K562 (cell line): ENCODE results near the gene SPATA20. TPM values are rescaled to one million over a fixed set of nuclear protein-coding genes. Genes with fewer than 3 reads are reported as not detected.

ENCODE experiments used
- ATAC-seq: fragments of 200-7000 bp; cut with Tn5 transposase; 3 replicates; pipeline ENCODE4 v1.9.1; 2020; ENCODE audit warnings: moderate library complexity
- BruUV-seq: library from RNA; stranded (reverse); fragments of 400-500 nt; replicated peaks from 2 replicates; lab custom pipeline; 2021; lab: Mats Ljungman, UMichigan
- CTCF ChIA-PET: fragments of 300-600 bp; formaldehyde crosslinking; extraction: SDS; loops from one replicate; lab custom pipeline; 2021; ENCODE audit warnings: low intra/inter-chr PET ratio; lab: Yijun Ruan, JAX
- POLR2A ChIA-PET: fragments of 300-600, 350-650 bp; sonication (Branson Sonifier 250); formaldehyde crosslinking; extraction: SDS; loops from one replicate; lab custom pipeline; 2021; ENCODE audit warnings: antibody characterized with exemption, inconsistent platforms; lab: Yijun Ruan, JAX
- DNase-seq, 4 experiments: peaks; one replicate each; pipeline versions ENCODE4 v3.0.0 to v3.0.0-alpha.2; 2011 to 2018; ENCODE audit warnings: low spot score in 3 of 4, mixed read lengths in 3 of 4; ENCODE audit errors: extremely low read depth in 1 of 4
- FAIRE-seq: peaks from 2 replicates; lab custom pipeline; 2011; peaks lifted over from hg19 to GRCh38; lab: Jason Lieb, UNC
- H2AFZ ChIP-seq: 2 replicates; pipeline ENCODE4 v1.6.0; 2011; ENCODE audit warnings: low read depth, low read length, control low read depth, inconsistent platforms
- H3K27ac ChIP-seq: fragments of 200-600 bp; 3 replicates; pipeline ENCODE4 v1.8.0; 2011; ENCODE audit warnings: low read depth, mild to moderate bottlenecking, control low read depth, inconsistent platforms, low read length, moderate library complexity, mixed read lengths; ENCODE audit errors: extremely low read depth
- H3K27me3 ChIP-seq, 2 experiments: fragments of 300-600 bp in 1 of 2; 2 replicates in 1 of 2; 3 replicates in 1 of 2; pipeline versions ENCODE4 v1.6.0 to v1.8.0; 2011; ENCODE audit warnings: inconsistent platforms in 2 of 2, low read length in 2 of 2, mild to moderate bottlenecking in 1 of 2, mixed read lengths in 1 of 2, moderate library complexity in 1 of 2; ENCODE audit not compliant: control insufficient read depth in 2 of 2, insufficient read depth in 2 of 2
- H3K36me3 ChIP-seq: fragments of 300-600 bp; 3 replicates; pipeline ENCODE4 v1.8.0; 2011; ENCODE audit warnings: mild to moderate bottlenecking, low read length, inconsistent platforms; ENCODE audit not compliant: control insufficient read depth, insufficient read depth
- H3K4me1 ChIP-seq, 2 experiments: fragments of 200-600 bp in 1 of 2; replicated peaks in 1 of 2; 2 replicates in 1 of 2; 3 replicates in 1 of 2; pipeline versions ENCODE4 v1.5.1 to v1.8.0; 2011; ENCODE audit warnings: inconsistent platforms in 2 of 2, low read length in 2 of 2, mild to moderate bottlenecking in 1 of 2, mixed read lengths in 1 of 2, moderate library complexity in 1 of 2; ENCODE audit not compliant: control insufficient read depth in 2 of 2, insufficient read depth in 2 of 2
- H3K4me2 ChIP-seq: 2 replicates; pipeline ENCODE4 v1.6.1; 2011; ENCODE audit warnings: low read length, control low read depth, inconsistent platforms, mixed read lengths; ENCODE audit not compliant: insufficient read depth
- H3K4me3 ChIP-seq: fragments of 200-600 bp; sonication (generic), shearing (Covaris generic); 2 replicates; pipeline ENCODE4 v1.5.1; 2016; ENCODE audit warnings: control low read depth, inconsistent platforms
- H3K79me2 ChIP-seq: fragments of 200-600 bp; 3 replicates; pipeline ENCODE4 v1.8.0; 2011; ENCODE audit warnings: low read length, inconsistent platforms; ENCODE audit not compliant: control insufficient read depth, insufficient read depth
- H3K9ac ChIP-seq, 2 experiments: 2 replicates each; pipeline versions ENCODE4 v1.6.0 to v1.6.1; 2011; ENCODE audit warnings: low read depth in 2 of 2, low read length in 2 of 2, control low read depth in 1 of 2, inconsistent platforms in 1 of 2, mild to moderate bottlenecking in 1 of 2, mixed read lengths in 1 of 2; ENCODE audit not compliant: insufficient read depth in 1 of 2
- H3K9me1 ChIP-seq: one replicate; pipeline ENCODE4 v1.6.0; 2011; ENCODE audit warnings: inconsistent platforms, mild to moderate bottlenecking, low read length, moderate library complexity; ENCODE audit not compliant: control insufficient read depth, insufficient read depth
- H3K9me3 ChIP-seq: replicated peaks from 2 replicates; pipeline ENCODE4 v1.5.1; 2011; ENCODE audit warnings: low read depth, low read length, inconsistent platforms; ENCODE audit not compliant: control insufficient read depth, insufficient read depth
- H4K20me1 ChIP-seq: replicated peaks from 2 replicates; pipeline ENCODE4 v1.6.1; 2011; ENCODE audit warnings: low read length, inconsistent platforms, mixed read lengths; ENCODE audit not compliant: control insufficient read depth, insufficient read depth
- BMI1 ChIP-seq: fragments of 150-350 bp; IDR thresholded peaks from 2 replicates; pipeline ENCODE4 v1.6.1; 2014; ENCODE audit warnings: low read length
- CREM ChIP-seq: IDR thresholded peaks from 2 replicates; pipeline ENCODE4 v1.6.1; 2014; ENCODE audit warnings: antibody characterized with exemption, low read depth
- CSDE1 ChIP-seq, 2 experiments: fragments of 450-650 bp; IDR thresholded peaks; 2 replicates each; pipeline ENCODE4 v1.6.1; 2016; ENCODE audit warnings: mild to moderate bottlenecking in 1 of 2
- JUND ChIP-seq, 2 experiments: IDR thresholded peaks; 2 replicates in 1 of 2; 3 replicates in 1 of 2; pipeline ENCODE4 v1.6.1; 2011; ENCODE audit warnings: borderline replicate concordance in 2 of 2, low read depth in 2 of 2, low read length in 2 of 2, improper control_type of control experiment in 1 of 2, missing biosample characterization in 1 of 2, missing genetic modification characterization in 1 of 2, missing genetic modification reagents in 1 of 2
- MEF2D ChIP-seq: conservative IDR thresholded peaks from 2 replicates; pipeline ENCODE4 v1.6.1; 2016; ENCODE audit warnings: low read depth, missing genetic modification characterization, missing compliant biosample characterization
- MXI1 ChIP-seq: IDR thresholded peaks from 2 replicates; pipeline ENCODE4 v1.6.1; 2011; ENCODE audit warnings: low read depth, mild to moderate bottlenecking, improper control_type of control experiment, low read length
- PRDM10 ChIP-seq: fragments of 450-650 bp; IDR thresholded peaks from 2 replicates; pipeline ENCODE4 v1.6.1; 2018; ENCODE audit not compliant: partially characterized antibody
- PRPF4 ChIP-seq: fragments of 200-400 bp; formaldehyde crosslinking; IDR thresholded peaks from one replicate; pipeline ENCODE4 v1.6.1; 2017; ENCODE audit warnings: low read length, low read depth, mild to moderate bottlenecking; ENCODE audit not compliant: insufficient read depth, poor library complexity, severe bottlenecking
- USF2 ChIP-seq: sonication (generic); formaldehyde crosslinking; IDR thresholded peaks from 2 replicates; pipeline ENCODE4 v1.5.0; 2020; ENCODE audit warnings: missing genetic modification reagents
- ZBTB33 ChIP-seq: sonication (generic); formaldehyde crosslinking; IDR thresholded peaks from 2 replicates; pipeline ENCODE4 v1.8.1; 2023; ENCODE audit warnings: mild to moderate bottlenecking, missing genetic modification reagents
- ZC3H4 ChIP-seq: sonication (generic); formaldehyde crosslinking; IDR thresholded peaks from 2 replicates; pipeline ENCODE4 v1.9.0; 2021; ENCODE audit warnings: missing genetic modification reagents, borderline replicate concordance
- WGBS: fragments of 100-300 bp; shearing (Covaris generic); methylation state at CpG from one replicate; pipeline ENCODE4 v1.1.6; 2016; ENCODE audit warnings: low coverage, mixed read lengths; ENCODE audit not compliant: insufficient coverage; ENCODE audit errors: missing lambda C conversion rate; 5-methylcytosine and 5-hydroxymethylcytosine counted together
- in situ Hi-C: fragments of 300-500 bp; cut with MboI; formaldehyde crosslinking; loops from 4 replicates; pipeline ENCODE4 v1.15.0; 2018; ENCODE audit warnings: inconsistent platforms, mixed read lengths
- intact Hi-C: fragments of 100-400 bp; cut with micrococcal nuclease; formaldehyde crosslinking; loops from 2 replicates; pipeline ENCODE4 v1.14.2; 2022
- polyA plus RNA-seq, 8 experiments: library from polyadenylated mRNA; depleted of rRNA in 4 of 8; stranded (reverse) in 5 of 8; unstranded in 3 of 8; fragments of >200 nt; fragmentation: Nextera tagmentation in 2 of 8; fragmentation: Illumina TruSeq in 1 of 8; extraction: Ambion mirVana in 2 of 8; extraction: Trizol in 1 of 8; gene quantifications; 2 replicates each; pipeline versions ENCODE4 v1.2.1 to v1.2.3, GENCODE V29; 2011 to 2014; ENCODE audit warnings: inconsistent platforms in 1 of 8, missing spikeins in 1 of 8
- total RNA-seq, 7 experiments: library from RNA; depleted of rRNA in 6 of 7; stranded (reverse); fragments of >200 nt in 6 of 7; fragmentation: Illumina TruSeq in 2 of 7; extraction: Trizol in 2 of 7; gene quantifications; 2 replicates each; pipeline versions ENCODE4 v1.2.1 to v1.2.3, GENCODE V29; 2011 to 2021; ENCODE audit warnings: low replicate concordance in 1 of 7

The SPATA20 gene
- total and polyA plus RNA-seq, 9 of the 15 experiments (the other 6 are each of a cell fraction or from before 2014, with no cell fraction given), result 0.08 to 4.0 (median 1.5) TPM

GRCh38 chr17:50565402-50566350 lies 18.7 kb downstream of the SPATA20 start:
- no peak for ATAC-seq
- in situ Hi-C loops (no loop called here), intact Hi-C loops (no loop called here)
- WGBS, result 6% methylated on average over 6 of the region's 10 CpGs
- Histone ChIP-seq H3K9ac (no peak overlapping the region), H3K36me3 (no peaks in the 10 kb centered on the region), H2AFZ (no peak overlapping the region), H3K27me3 (peaks cover 15 to 65% of the 10 kb centered on the region in 2 experiments), H4K20me1 (peaks cover 19% of the 10 kb centered on the region; the same call in 1 of the 2 replicates), H3K4me3 (no peak overlapping the region), H3K79me2 (no peaks in the 10 kb centered on the region), H3K9me1 (no peaks in the 10 kb centered on the region), H3K9me3 (no peaks in the 10 kb centered on the region), H3K4me1 (peaks cover 0 to 15% of the 10 kb centered on the region in 2 experiments; a peak in 3 of 5 replicates), H3K4me2 (no peak overlapping the region), H3K27ac (no peak overlapping the region)
- peak in 2 of 4 experiments; percentile 29 to 40 for DNase-seq
- ChIA-PET CTCF (no interaction called here), POLR2A (interaction anchor here (0.6 kb wide), 1 partner anchor 11 kb away, joined by 3 read pairs; no protein-coding TSS in a partner anchor)
- no TSS peak for BruUV-seq
- FAIRE-seq, result no peak
- TF ChIP-seq USF2 (CRISPR knock-in tag), result peak; percentile 37; the same call in 1 of the 2 replicates
- TF ChIP-seq ZC3H4, result no peak
- TF ChIP-seq MEF2D (tag), result no peak
- no peak for TF ChIP-seq CREM
- peak; percentile 35 for TF ChIP-seq PRDM10
- 0 out of 2 replicates have a peak, but pooled peaks have one; percentile 62 for TF ChIP-seq BMI1
- no peak for TF ChIP-seq PRPF4
- TF ChIP-seq CSDE1 (IDR thresholded peaks at IDR 0.05), result peak in 1 of 2 experiments; percentile 84; a peak in 2 of 4 replicates
- peak; percentile 84 for TF ChIP-seq MXI1
- TF ChIP-seq ZBTB33 (CRISPR knock-in tag), result no peak
- no peak for TF ChIP-seq JUND (IDR thresholded peaks at IDR 0.05; ENCODE audit: borderline replicate concordance, low read depth, low read length)
- TF ChIP-seq JUND (tag; IDR thresholded peaks at IDR 0.05; ENCODE audit: borderline replicate concordance, low read depth, low read length), result no peak
